Tibial nerve (tissue), 4 donors: ENCODE measurements around the gene PLCB1. TPM values are rescaled to one million over a fixed set of nuclear protein-coding genes. Genes with fewer than 3 reads are reported as not detected.
A peak's percentile ranks its signal among the peaks of the same experiment; 100 is the strongest.

Source experiments
- DNase-seq, 2 donors: peaks; one replicate each; pipeline ENCODE4 v3.0.0-alpha.2; 2019; ENCODE audit warnings: low spot score in 2 of 2
- H3K27ac ChIP-seq, 4 donors: fragments of 200-600 bp; sonication (generic) in 3 of 4; one replicate each; pipeline ENCODE4 v1.5.1; 2017 to 2019; ENCODE audit warnings: mild to moderate bottlenecking in 1 of 4
- H3K27me3 ChIP-seq, 2 donors: fragments of 200-600 bp; sonication (generic) in 1 of 2; one replicate each; pipeline versions ENCODE4 v1.5.1 to v1.6.0; 2017 to 2019
- H3K36me3 ChIP-seq, 3 donors: fragments of 200-600 bp; sonication (generic); one replicate each; pipeline ENCODE4 v1.5.1; 2018 to 2019
- H3K4me1 ChIP-seq, 4 donors: fragments of 200-600 bp; sonication (generic) in 3 of 4; one replicate each; pipeline ENCODE4 v1.5.1; 2017 to 2019
- H3K4me3 ChIP-seq, 4 donors: fragments of 200-600 bp; sonication (generic) in 3 of 4; one replicate each; pipeline ENCODE4 v1.5.1; 2017 to 2019; ENCODE audit warnings: mild to moderate bottlenecking in 1 of 4, moderate library complexity in 1 of 4
- H3K9me3 ChIP-seq, 4 donors: fragments of 200-600 bp; sonication (generic) in 3 of 4; one replicate each; pipeline ENCODE4 v1.5.1; 2017 to 2019
- EP300 ChIP-seq, 2 donors: sonication (generic); formaldehyde crosslinking; IDR thresholded peaks; one replicate each; pipeline ENCODE4 v1.6.1; 2017; ENCODE audit warnings: antibody characterized with exemption in 2 of 2, mild to moderate bottlenecking in 1 of 2
- POLR2A ChIP-seq, 2 donors: fragments of 450-650 bp; IDR thresholded peaks; one replicate each; pipeline ENCODE4 v1.6.1; 2017; ENCODE audit warnings: antibody characterized with exemption in 2 of 2, mild to moderate bottlenecking in 2 of 2, moderate library complexity in 2 of 2
- WGBS, 2 donors: methylation state at CpG; one replicate each; pipeline ENCODE4 v1.1.5; 2018; 5-methylcytosine and 5-hydroxymethylcytosine counted together
- total RNA-seq, 4 donors: library from RNA; depleted of rRNA; stranded (reverse); fragments of >200 nt; gene quantifications; one replicate each; pipeline ENCODE4 v1.1.0, GENCODE V29; 2016
- TF ChIP-seq, protein P1 (sequence below), 5 experiments: fragments of 200-600 bp in 3 of 5; fragments of 450-650 bp in 2 of 5; sonication (generic) in 3 of 5; IDR thresholded peaks; one replicate each; pipeline ENCODE4 v1.5.1; 2016 to 2019; ENCODE audit warnings: antibody characterized with exemption in 5 of 5, mild to moderate bottlenecking in 3 of 5, moderate library complexity in 2 of 5

PLCB1 gene
- total RNA-seq, 4 donors from 2014 or later, result 34.7 to 52.8 (median 39.2) TPM

DNA sequence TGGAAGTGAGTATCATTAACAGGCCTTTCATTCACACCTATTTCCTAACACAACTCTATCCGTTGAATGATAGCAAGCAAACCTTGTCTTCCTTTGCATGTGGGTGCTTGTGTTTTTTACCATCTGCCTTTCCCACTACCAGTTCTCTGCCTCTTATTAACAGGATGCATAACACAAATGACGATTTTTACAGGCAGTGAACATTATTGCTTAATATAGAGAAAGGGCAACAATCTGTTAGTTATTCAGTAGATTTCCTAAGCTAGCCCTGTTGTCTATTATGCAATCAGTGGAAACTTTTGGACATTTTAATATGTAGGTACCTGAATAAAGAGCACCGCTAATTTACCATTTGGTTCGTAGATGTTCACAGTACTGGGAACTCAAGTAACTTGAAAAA is 588.0 kb downstream of the PLCB1 start:
- Histone ChIP-seq H3K36me3 (peaks cover 0 to 5% (median 0%) of the 10 kb centered on the region in 3 donors), H3K27ac (peak overlapping the region in 1 of 4 donors; percentile 49), H3K4me3 (no peak overlapping the region), H3K27me3 (no peaks in the 10 kb centered on the region), H3K4me1 (peaks cover 0 to 17% (median 0%) of the 10 kb centered on the region in 4 donors), H3K9me3 (peaks cover 0 to 2% (median 0%) of the 10 kb centered on the region in 4 donors)
- DNase-seq, result no peak
- WGBS, 2 donors, result 52 to 68% methylated on average over 4 of the region's 4 CpGs
- no peak for TF ChIP-seq POLR2A (IDR thresholded peaks at IDR 0.05)
- TF ChIP-seq EP300 (IDR thresholded peaks at IDR 0.05), result peak in 1 of 2 donors; percentile 17
- TF ChIP-seq, protein P1, sequence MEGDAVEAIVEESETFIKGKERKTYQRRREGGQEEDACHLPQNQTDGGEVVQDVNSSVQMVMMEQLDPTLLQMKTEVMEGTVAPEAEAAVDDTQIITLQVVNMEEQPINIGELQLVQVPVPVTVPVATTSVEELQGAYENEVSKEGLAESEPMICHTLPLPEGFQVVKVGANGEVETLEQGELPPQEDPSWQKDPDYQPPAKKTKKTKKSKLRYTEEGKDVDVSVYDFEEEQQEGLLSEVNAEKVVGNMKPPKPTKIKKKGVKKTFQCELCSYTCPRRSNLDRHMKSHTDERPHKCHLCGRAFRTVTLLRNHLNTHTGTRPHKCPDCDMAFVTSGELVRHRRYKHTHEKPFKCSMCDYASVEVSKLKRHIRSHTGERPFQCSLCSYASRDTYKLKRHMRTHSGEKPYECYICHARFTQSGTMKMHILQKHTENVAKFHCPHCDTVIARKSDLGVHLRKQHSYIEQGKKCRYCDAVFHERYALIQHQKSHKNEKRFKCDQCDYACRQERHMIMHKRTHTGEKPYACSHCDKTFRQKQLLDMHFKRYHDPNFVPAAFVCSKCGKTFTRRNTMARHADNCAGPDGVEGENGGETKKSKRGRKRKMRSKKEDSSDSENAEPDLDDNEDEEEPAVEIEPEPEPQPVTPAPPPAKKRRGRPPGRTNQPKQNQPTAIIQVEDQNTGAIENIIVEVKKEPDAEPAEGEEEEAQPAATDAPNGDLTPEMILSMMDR (IDR thresholded peaks at IDR 0.05), result no peak

DNA sequence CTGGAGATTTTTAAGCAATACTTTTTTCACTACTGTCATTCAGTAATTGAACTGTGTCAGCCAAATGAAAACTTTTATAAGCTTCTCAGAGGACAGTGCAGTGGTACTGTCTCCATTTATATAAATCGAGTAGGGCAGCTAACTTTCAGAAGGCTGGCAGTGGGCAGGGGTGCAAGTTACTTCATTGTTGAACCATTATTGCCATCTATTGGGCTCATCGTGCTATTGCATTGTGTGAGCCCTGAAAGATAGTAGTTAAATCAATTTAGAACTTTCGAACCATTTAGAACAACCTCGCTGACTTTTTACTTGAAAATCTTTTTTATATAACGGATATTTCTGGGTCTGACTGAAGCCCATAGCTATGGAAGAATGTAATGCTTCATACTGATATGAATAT is 589.0 kb downstream of the PLCB1 start:
- 20 to 23% methylated on average over 5 of the region's 5 CpGs for WGBS, 2 donors
- no peaks in the 10 kb centered on the region for H3K27me3 ChIP-seq
- H3K9me3 ChIP-seq, result peaks cover 0 to 2% (median 0%) of the 10 kb centered on the region in 4 donors
- TF ChIP-seq POLR2A (IDR thresholded peaks at IDR 0.05) (no peak), EP300 (IDR thresholded peaks at IDR 0.05) (no peak)
- TF ChIP-seq, protein P1 (IDR thresholded peaks at IDR 0.05), result peak; percentile 49 to 80 (median 64)
- H3K36me3 ChIP-seq, result peaks cover 0 to 5% (median 0%) of the 10 kb centered on the region in 3 donors
- H3K27ac ChIP-seq, result no peak overlapping the region
- peak in 1 of 2 donors; percentile 76 for DNase-seq
- no peak overlapping the region for H3K4me3 ChIP-seq
- peaks cover 0 to 17% (median 0%) of the 10 kb centered on the region in 4 donors for H3K4me1 ChIP-seq

DNA sequence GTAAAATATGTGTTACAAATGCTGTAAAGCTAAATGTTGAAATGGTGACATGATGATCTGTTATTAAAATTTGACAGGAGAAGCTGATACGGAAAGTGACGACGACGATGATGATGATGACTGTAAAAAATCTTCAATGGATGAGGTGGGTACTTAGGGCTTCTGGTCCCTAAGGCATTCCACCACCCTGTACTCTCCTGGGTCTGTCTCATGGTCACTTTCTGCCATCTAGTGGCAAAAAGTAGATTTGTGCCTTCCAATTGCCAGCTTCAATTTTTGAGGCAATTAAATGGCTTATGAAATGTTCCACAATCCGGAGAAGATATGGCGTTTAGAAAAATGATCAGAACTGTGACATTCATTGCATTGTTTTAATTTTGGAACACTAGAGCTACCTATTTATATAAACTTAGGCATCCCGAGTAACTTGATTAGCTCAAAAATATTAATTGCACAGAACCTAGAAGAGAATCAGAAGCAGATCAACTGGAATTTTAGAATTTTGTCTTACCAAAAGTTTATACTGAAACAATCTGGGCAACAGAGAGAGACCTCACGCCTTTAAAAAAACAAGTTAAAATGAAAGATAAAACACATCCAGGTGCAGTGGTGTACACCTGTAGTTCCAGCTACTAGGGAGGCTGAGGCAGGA is 590.3 kb downstream of the PLCB1 start:
- H3K27me3 ChIP-seq, result no peaks in the 10 kb centered on the region
- TF ChIP-seq, protein P1 (IDR thresholded peaks at IDR 0.05), result peak; percentile 69 to 84 (median 77)
- no peak for TF ChIP-seq POLR2A (IDR thresholded peaks at IDR 0.05)
- H3K9me3 ChIP-seq, result peaks cover 0 to 2% (median 0%) of the 10 kb centered on the region in 4 donors
- DNase-seq, result peak in 1 of 2 donors; percentile 53
- peaks cover 0 to 17% (median 0%) of the 10 kb centered on the region in 4 donors for H3K4me1 ChIP-seq
- peaks cover 0 to 5% (median 0%) of the 10 kb centered on the region in 3 donors for H3K36me3 ChIP-seq
- WGBS, 2 donors, result 29 to 37% methylated on average over 8 of the region's 8 CpGs
- H3K27ac ChIP-seq, result no peak overlapping the region
- H3K4me3 ChIP-seq, result no peak overlapping the region

DNA sequence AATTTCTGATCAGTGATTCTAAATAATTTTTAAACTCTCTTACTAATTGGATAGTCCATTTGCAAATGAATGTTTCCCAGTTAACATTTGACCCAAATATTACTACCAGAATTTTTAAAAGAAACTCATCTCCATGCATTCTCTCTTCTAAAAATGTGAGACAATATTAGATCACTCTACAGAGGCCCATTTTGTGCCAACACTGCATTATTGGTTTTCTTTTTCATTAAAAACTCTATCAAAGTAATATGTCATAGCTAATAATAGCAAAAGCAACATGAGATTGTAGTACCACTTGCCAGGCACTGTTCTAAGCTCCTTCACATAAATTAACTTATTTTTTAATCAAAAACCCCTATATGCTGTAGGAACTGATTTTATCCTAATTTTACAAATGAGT is 591.2 kb downstream of the PLCB1 start:
- Histone ChIP-seq H3K27me3 (no peaks in the 10 kb centered on the region), H3K27ac (no peak overlapping the region), H3K4me1 (peaks cover 0 to 17% (median 0%) of the 10 kb centered on the region in 4 donors), H3K36me3 (peaks cover 0 to 1% (median 0%) of the 10 kb centered on the region in 3 donors), H3K4me3 (no peak overlapping the region), H3K9me3 (peaks cover 0 to under 1% (median 0%) of the 10 kb centered on the region in 4 donors)
- no peak for TF ChIP-seq POLR2A (IDR thresholded peaks at IDR 0.05)
- TF ChIP-seq EP300 (IDR thresholded peaks at IDR 0.05), result no peak
- TF ChIP-seq, protein P1 (IDR thresholded peaks at IDR 0.05), result no peak
- DNase-seq, result no peak

DNA sequence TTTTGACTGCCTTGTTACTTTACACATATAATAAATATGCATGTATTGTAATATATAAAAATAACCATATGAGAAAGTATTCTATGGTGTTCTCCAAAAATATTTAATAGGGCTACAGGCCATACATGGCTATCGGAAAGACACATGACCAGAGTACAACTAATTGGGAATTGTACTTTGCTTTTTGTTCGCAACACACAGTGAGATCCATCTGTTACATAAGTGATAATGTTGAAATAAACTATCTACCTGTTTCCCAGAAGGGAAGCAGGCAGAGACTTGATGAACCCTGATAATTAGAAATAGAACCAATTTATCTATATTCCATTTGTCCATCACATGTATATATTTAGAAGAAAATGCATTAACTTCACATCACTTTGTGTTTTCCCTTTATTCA is 592.8 kb downstream of the PLCB1 start:
- TF ChIP-seq EP300 (IDR thresholded peaks at IDR 0.05) (no peak), POLR2A (IDR thresholded peaks at IDR 0.05) (no peak)
- TF ChIP-seq, protein P1 (IDR thresholded peaks at IDR 0.05), result no peak
- H3K27ac ChIP-seq, result no peak overlapping the region
- H3K36me3 ChIP-seq, result no peaks in the 10 kb centered on the region
- peaks cover 0 to 16% (median 0%) of the 10 kb centered on the region in 4 donors for H3K4me1 ChIP-seq
- no peaks in the 10 kb centered on the region for H3K27me3 ChIP-seq
- no peak overlapping the region for H3K4me3 ChIP-seq
- DNase-seq, result no peak
- WGBS, 2 donors, result 98 to 99% methylated on average over 2 of the region's 2 CpGs
- no peaks in the 10 kb centered on the region for H3K9me3 ChIP-seq
